Uterus (tissue), 4 donors: ENCODE results near the gene TUBB1. TPM values are rescaled to one million over a fixed set of nuclear protein-coding genes. Genes with fewer than 3 reads are reported as not detected.
A peak's percentile ranks its signal among the peaks of the same experiment; 100 is the strongest.

Experiments
- DNase-seq, 2 donors: peaks; one replicate each; pipeline ENCODE4 v3.0.0-alpha.2; 2019 to 2020
- H3K27ac ChIP-seq, 2 donors: fragments of 200-600 bp; sonication (generic); 1 replicate in 1 of 2; 2 replicates in 1 of 2; pipeline ENCODE4 v1.5.1; 2016 to 2018
- H3K27me3 ChIP-seq, 2 donors: fragments of 200-600 bp; sonication (generic); one replicate each; pipeline ENCODE4 v1.5.1; 2018 to 2019; ENCODE audit warnings: control low read depth in 1 of 2
- H3K36me3 ChIP-seq, 2 donors: fragments of 200-600 bp; sonication (generic); one replicate each; pipeline ENCODE4 v1.5.1; 2019; ENCODE audit warnings: control low read depth in 1 of 2
- H3K4me1 ChIP-seq, 2 donors: fragments of 200-600 bp; sonication (generic); one replicate each; pipeline ENCODE4 v1.5.1; 2018 to 2019; ENCODE audit warnings: control low read depth in 1 of 2
- H3K4me3 ChIP-seq, 2 donors: fragments of 200-600 bp; sonication (generic); 1 replicate in 1 of 2; 2 replicates in 1 of 2; pipeline ENCODE4 v1.5.1; 2018 to 2019; ENCODE audit warnings: mild to moderate bottlenecking in 1 of 2
- H3K9me3 ChIP-seq, 2 donors: fragments of 200-600 bp; sonication (generic); one replicate each; pipeline ENCODE4 v1.5.1; 2019; ENCODE audit warnings: control low read depth in 1 of 2
- CTCF ChIP-seq, 4 experiments: fragments of 200-600 bp in 2 of 4; fragments of 450-650 bp in 2 of 4; sonication (generic) in 2 of 4; IDR thresholded peaks; one replicate each; pipeline ENCODE4 v1.5.1; 2016 to 2019; ENCODE audit warnings: antibody characterized with exemption in 4 of 4, mild to moderate bottlenecking in 2 of 4, moderate library complexity in 1 of 4
- POLR2A ChIP-seq, 2 donors: fragments of 450-650 bp; IDR thresholded peaks; one replicate each; pipeline ENCODE4 v1.6.1; 2016; ENCODE audit warnings: antibody characterized with exemption in 2 of 2, mild to moderate bottlenecking in 1 of 2, moderate library complexity in 1 of 2
- intact Hi-C: fragments of 100-400 bp; cut with DNase I; formaldehyde crosslinking; loops from one replicate; pipeline ENCODE4 v1.15.1; 2023; ENCODE audit warnings: low total_unique reads
- total RNA-seq, 4 donors: library from RNA; depleted of rRNA in 3 of 4; stranded (reverse); fragments of >200 nt in 3 of 4; gene quantifications; one replicate each; pipeline versions ENCODE4 v1.1.0 to v1.2.4, GENCODE V29; 2014 to 2023
- donor health status: DM: yes; HTN: yes; CAD: no.

The TUBB1 gene
- total RNA-seq, 4 donors from 2014 or later, result 0.26 to 0.48 TPM; not detected in 2

GRCh38 chr20:58989196-58989595 is 30.0 kb upstream of the TUBB1 start:
- H3K27ac ChIP-seq, result no peak overlapping the region
- no peaks in the 10 kb centered on the region for H3K4me1 ChIP-seq
- H3K36me3 ChIP-seq, result no peaks in the 10 kb centered on the region
- TF ChIP-seq CTCF (IDR thresholded peaks at IDR 0.05), result no peak
- no peak for TF ChIP-seq POLR2A (IDR thresholded peaks at IDR 0.05)
- H3K4me3 ChIP-seq, result no peak overlapping the region
- no peaks in the 10 kb centered on the region for H3K9me3 ChIP-seq
- peak in 1 of 2 donors; percentile 4 for DNase-seq
- no peaks in the 10 kb centered on the region for H3K27me3 ChIP-seq
- intact Hi-C loops, result loop anchor here (10.0 kb wide), 1 partner anchor 94 kb away; no protein-coding TSS in a partner anchor

GRCh38 chr20:58990651-58991445 is 28.4 kb upstream of the TUBB1 start:
- Histone ChIP-seq H3K27ac (no peak overlapping the region), H3K4me3 (no peak overlapping the region), H3K36me3 (no peaks in the 10 kb centered on the region), H3K9me3 (no peaks in the 10 kb centered on the region), H3K4me1 (no peaks in the 10 kb centered on the region), H3K27me3 (no peaks in the 10 kb centered on the region)
- intact Hi-C loops, result no loop called here
- DNase-seq, result peak in 1 of 2 donors; percentile 9
- TF ChIP-seq POLR2A (IDR thresholded peaks at IDR 0.05) (no peak), CTCF (IDR thresholded peaks at IDR 0.05) (no peak)

DNA sequence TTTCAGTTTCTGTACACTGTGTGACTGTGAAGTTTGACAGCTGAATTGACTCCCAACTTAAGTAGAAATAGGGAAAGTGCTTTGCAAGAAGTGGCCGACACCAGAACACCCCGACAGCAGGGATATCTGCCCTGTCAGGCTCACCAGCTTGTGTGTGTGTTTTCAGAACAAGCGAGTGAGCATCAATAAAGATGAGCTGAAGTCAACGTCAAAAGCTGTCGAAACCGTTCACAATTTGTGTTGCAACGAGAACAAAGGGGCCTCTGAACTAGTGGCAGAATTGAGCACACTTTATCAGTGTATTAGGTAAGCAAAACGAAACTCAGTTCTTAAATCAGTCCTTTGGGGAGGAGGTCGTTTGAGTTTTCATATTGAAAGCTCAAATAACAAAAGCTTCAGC is 27.5 kb upstream of the TUBB1 start:
- no peaks in the 10 kb centered on the region for H3K9me3 ChIP-seq
- intact Hi-C loops, result no loop called here
- no peak overlapping the region for H3K27ac ChIP-seq
- H3K4me1 ChIP-seq, result no peaks in the 10 kb centered on the region
- no peak for DNase-seq
- H3K4me3 ChIP-seq, result no peak overlapping the region
- no peak for TF ChIP-seq POLR2A (IDR thresholded peaks at IDR 0.05)
- TF ChIP-seq CTCF (IDR thresholded peaks at IDR 0.05), result no peak
- no peaks in the 10 kb centered on the region for H3K36me3 ChIP-seq
- no peaks in the 10 kb centered on the region for H3K27me3 ChIP-seq

DNA sequence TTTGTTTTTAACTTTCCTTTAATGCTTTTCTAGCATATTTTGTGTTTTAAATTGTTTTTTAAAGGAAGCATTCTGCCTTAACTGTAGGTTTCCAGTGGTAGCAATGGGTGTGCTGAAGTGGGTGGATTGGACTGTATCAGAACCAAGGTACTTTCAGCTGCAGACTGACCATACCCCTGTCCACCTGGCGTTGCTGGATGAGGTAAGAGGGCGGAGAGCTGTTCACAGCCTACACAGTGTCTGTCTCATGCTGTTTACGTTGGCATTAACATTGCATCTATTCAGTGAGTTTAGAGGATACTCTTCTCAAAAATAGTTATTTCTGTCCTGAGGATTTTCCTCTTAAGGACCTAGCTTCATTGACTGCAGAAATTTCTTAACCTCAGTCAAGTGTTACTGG is 26.3 kb upstream of the TUBB1 start:
- H3K36me3 ChIP-seq, result no peaks in the 10 kb centered on the region
- no peak overlapping the region for H3K4me3 ChIP-seq
- H3K9me3 ChIP-seq, result no peaks in the 10 kb centered on the region
- H3K4me1 ChIP-seq, result no peaks in the 10 kb centered on the region
- no peaks in the 10 kb centered on the region for H3K27me3 ChIP-seq
- intact Hi-C loops, result no loop called here
- no peak for DNase-seq
- no peak overlapping the region for H3K27ac ChIP-seq
- TF ChIP-seq CTCF (IDR thresholded peaks at IDR 0.05) (no peak), POLR2A (IDR thresholded peaks at IDR 0.05) (no peak)

GRCh38 chr20:58993332-58994248 is 25.6 kb upstream of the TUBB1 start:
- no peaks in the 10 kb centered on the region for H3K9me3 ChIP-seq
- intact Hi-C loops, result no loop called here
- H3K27ac ChIP-seq, result no peak overlapping the region
- DNase-seq, result peak; percentile 7 to 13
- H3K27me3 ChIP-seq, result no peaks in the 10 kb centered on the region
- H3K36me3 ChIP-seq, result no peaks in the 10 kb centered on the region
- no peaks in the 10 kb centered on the region for H3K4me1 ChIP-seq
- no peak overlapping the region for H3K4me3 ChIP-seq
- TF ChIP-seq CTCF (IDR thresholded peaks at IDR 0.05), result no peak
- TF ChIP-seq POLR2A (IDR thresholded peaks at IDR 0.05), result no peak
